Prostate gland (tissue), 2 donors: ENCODE data around the gene CPA5.

ENCODE experiments used
- CTCF ChIP-seq, 4 experiments: fragments of 200-600 bp in 2 of 4; fragments of 450-650 bp in 2 of 4; sonication (generic) in 2 of 4; IDR thresholded peaks; 1 replicate in 3 of 4; 2 replicates in 1 of 4; pipeline ENCODE4 v1.5.1; 2016 to 2019; ENCODE audit warnings: antibody characterized with exemption in 4 of 4, mild to moderate bottlenecking in 2 of 4, moderate library complexity in 2 of 4
- POLR2A ChIP-seq: fragments of 450-650 bp; IDR thresholded peaks from one replicate; pipeline ENCODE4 v1.6.1; 2016; ENCODE audit warnings: antibody characterized with exemption, mild to moderate bottlenecking
- POLR2AphosphoS5 ChIP-seq: sonication (generic); formaldehyde crosslinking; IDR thresholded peaks from one replicate; pipeline ENCODE4 v1.6.1; 2017; ENCODE audit warnings: antibody characterized with exemption

- no peak for TF ChIP-seq POLR2A
- TF ChIP-seq CTCF (IDR thresholded peaks at IDR 0.05): no peak
- no peak for TF ChIP-seq POLR2AphosphoS5
Observed at GRCh38 chr7:130322615-130323014, 22.0 kb upstream of the CPA5 start.
